ENCODE data around the gene PRSS22. TPM values are rescaled to one million over a fixed set of nuclear protein-coding genes. Genes with fewer than 3 reads are reported as not detected.

PRSS22 gene
- total RNA-seq, 1 experiment from 2014 or later = 36.9 TPM

- Histone ChIP-seq H3K4me3 (ENCODE audit: low read length) (no peak overlapping the region), H2AFZ (ENCODE audit: low read length) (no peak overlapping the region), H3K36me3 (ENCODE audit: low read depth, low read length) (no peaks in the 10 kb centered on the region), H3F3A (ENCODE audit: low read length, unreplicated experiment) (no peaks in the 10 kb centered on the region), H3K27ac (ENCODE audit: low read length) (no peak overlapping the region), H3K27me3 (ENCODE audit: low read length) (no peaks in the 10 kb centered on the region), H3K4me1 (ENCODE audit: insufficient read depth, low read length) (no peaks in the 10 kb centered on the region), H3K9me3 (ENCODE audit: low read length) (no peaks in the 10 kb centered on the region), H3K4me2 (ENCODE audit: low read length) (no peak overlapping the region), H3K9ac (ENCODE audit: low read length) (no peak overlapping the region), H3K9me2 (replicated peaks; ENCODE audit: low read length) (no peaks in the 10 kb centered on the region), H3K79me2 (ENCODE audit: low read length) (no peaks in the 10 kb centered on the region), H4K20me1 (ENCODE audit: low read length) (no peaks in the 10 kb centered on the region)
- no peak for TF ChIP-seq EZH2phosphoT487 (IDR thresholded peaks at IDR 0.05; ENCODE audit: borderline replicate concordance, low read length)
- no peak for TF ChIP-seq EZH2 (IDR thresholded peaks at IDR 0.05; ENCODE audit: low read length, unreplicated experiment)
- no peak for TF ChIP-seq CTCF (conservative IDR thresholded peaks at IDR 0.05; ENCODE audit: low read depth, low read length)
- ChIA-PET CTCF (no interaction called here), POLR2A (ENCODE audit: unreplicated experiment) (no interaction called here)
- no TSS peak for BruUV-seq (replicated peaks)
- no peak for DNase-seq
- ATAC-seq = no peak
- intact Hi-C loops (cut with micrococcal nuclease) = no loop called here
Measured at GRCh38 chr16:2809149-2809760, 48.7 kb downstream of the PRSS22 start.

GRCh38 chr16:2808181-2808580 is 49.8 kb downstream of the PRSS22 start:
- Histone ChIP-seq H2AFZ (ENCODE audit: low read length) (no peak overlapping the region), H3F3A (ENCODE audit: low read length, unreplicated experiment) (no peaks in the 10 kb centered on the region), H3K4me1 (ENCODE audit: insufficient read depth, low read length) (no peaks in the 10 kb centered on the region), H3K36me3 (ENCODE audit: low read depth, low read length) (no peaks in the 10 kb centered on the region), H3K27ac (ENCODE audit: low read length) (no peak overlapping the region), H3K79me2 (ENCODE audit: low read length) (no peaks in the 10 kb centered on the region), H3K27me3 (ENCODE audit: low read length) (no peaks in the 10 kb centered on the region), H3K9me2 (replicated peaks; ENCODE audit: low read length) (no peaks in the 10 kb centered on the region), H3K4me2 (ENCODE audit: low read length) (no peak overlapping the region), H4K20me1 (ENCODE audit: low read length) (no peaks in the 10 kb centered on the region), H3K9ac (ENCODE audit: low read length) (no peak overlapping the region), H3K4me3 (ENCODE audit: low read length) (no peak overlapping the region), H3K9me3 (ENCODE audit: low read length) (no peaks in the 10 kb centered on the region)
- DNase-seq (no peak), ATAC-seq (no peak)
- ChIA-PET POLR2A (ENCODE audit: unreplicated experiment) (no interaction called here), CTCF (no interaction called here)
- BruUV-seq (replicated peaks) = no TSS peak
- intact Hi-C loops (cut with micrococcal nuclease) = no loop called here
- TF ChIP-seq EZH2phosphoT487 (IDR thresholded peaks at IDR 0.05; ENCODE audit: borderline replicate concordance, low read length) (no peak), EZH2 (IDR thresholded peaks at IDR 0.05; ENCODE audit: low read length, unreplicated experiment) (no peak), CTCF (conservative IDR thresholded peaks at IDR 0.05; ENCODE audit: low read depth, low read length) (no peak)

GRCh38 chr16:2806286-2806685 is 51.7 kb downstream of the PRSS22 start:
- CTCF ChIA-PET = no interaction called here

More at GRCh38 chr16:2806286-2806685, 51.7 kb downstream of the PRSS22 start:
- Histone ChIP-seq H3K4me3 (ENCODE audit: low read length) (no peak overlapping the region), H3K9ac (ENCODE audit: low read length) (no peak overlapping the region), H3K4me1 (ENCODE audit: insufficient read depth, low read length) (no peaks in the 10 kb centered on the region), H3K36me3 (ENCODE audit: low read depth, low read length) (no peaks in the 10 kb centered on the region), H4K20me1 (ENCODE audit: low read length) (no peaks in the 10 kb centered on the region), H3K79me2 (ENCODE audit: low read length) (no peaks in the 10 kb centered on the region), H3K27ac (ENCODE audit: low read length) (no peak overlapping the region), H3F3A (ENCODE audit: low read length, unreplicated experiment) (no peaks in the 10 kb centered on the region), H3K27me3 (ENCODE audit: low read length) (no peaks in the 10 kb centered on the region), H2AFZ (ENCODE audit: low read length) (no peak overlapping the region), H3K9me3 (ENCODE audit: low read length) (no peaks in the 10 kb centered on the region), H3K9me2 (replicated peaks; ENCODE audit: low read length) (no peaks in the 10 kb centered on the region), H3K4me2 (ENCODE audit: low read length) (no peak overlapping the region)
- POLR2A ChIA-PET (ENCODE audit: unreplicated experiment) = no interaction called here
- ATAC-seq (no peak), DNase-seq (no peak)
- BruUV-seq (replicated peaks) = no TSS peak
- intact Hi-C loops (cut with micrococcal nuclease) = no loop called here
- TF ChIP-seq EZH2 (IDR thresholded peaks at IDR 0.05; ENCODE audit: low read length, unreplicated experiment) = no peak
- TF ChIP-seq CTCF (conservative IDR thresholded peaks at IDR 0.05; ENCODE audit: low read depth, low read length) = no peak
- no peak for TF ChIP-seq EZH2phosphoT487 (IDR thresholded peaks at IDR 0.05; ENCODE audit: borderline replicate concordance, low read length)
